Stomach (tissue), 4 donors: ENCODE measurements around the gene PIWIL4.

Experiments
- POLR2A ChIP-seq, 4 donors: fragments of 450-650 bp; IDR thresholded peaks; one replicate each; pipeline ENCODE4 v1.6.1; 2016; ENCODE audit warnings: antibody characterized with exemption in 4 of 4, control low read depth in 2 of 4, mild to moderate bottlenecking in 1 of 4, moderate library complexity in 1 of 4
- POLR2AphosphoS5 ChIP-seq, 3 donors: sonication (generic); formaldehyde crosslinking; IDR thresholded peaks; one replicate each; pipeline ENCODE4 v1.6.1; 2016; ENCODE audit warnings: antibody characterized with exemption in 3 of 3
- TF ChIP-seq, protein P1 (sequence below), 7 experiments: fragments of 450-650 bp in 4 of 7; fragments of 200-600 bp in 3 of 7; sonication (generic) in 3 of 7; IDR thresholded peaks; one replicate each; pipeline ENCODE4 v1.5.1; 2016 to 2019; ENCODE audit warnings: antibody characterized with exemption in 7 of 7, control low read depth in 2 of 7, mild to moderate bottlenecking in 1 of 7

DNA sequence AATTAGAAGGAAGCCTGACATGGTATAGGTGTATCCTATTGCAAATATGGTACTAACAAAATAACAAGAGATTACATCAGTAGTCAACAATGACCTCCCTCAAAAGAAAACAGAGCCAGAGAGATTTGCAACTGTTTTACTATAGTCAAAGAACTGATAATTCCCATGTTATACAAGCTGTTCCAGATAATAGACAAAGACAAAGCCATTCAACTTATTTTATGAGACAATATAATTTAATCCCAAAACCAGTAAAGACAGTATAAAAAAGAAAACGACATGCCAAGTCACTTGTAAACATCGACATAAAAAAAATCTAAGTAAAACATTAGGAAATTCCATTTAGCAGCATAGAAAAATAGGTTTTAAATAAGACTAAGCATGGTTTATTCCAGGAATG is 65.2 kb downstream of the PIWIL4 start:
- no peak for TF ChIP-seq POLR2A (IDR thresholded peaks at IDR 0.05)
- TF ChIP-seq, protein P1, sequence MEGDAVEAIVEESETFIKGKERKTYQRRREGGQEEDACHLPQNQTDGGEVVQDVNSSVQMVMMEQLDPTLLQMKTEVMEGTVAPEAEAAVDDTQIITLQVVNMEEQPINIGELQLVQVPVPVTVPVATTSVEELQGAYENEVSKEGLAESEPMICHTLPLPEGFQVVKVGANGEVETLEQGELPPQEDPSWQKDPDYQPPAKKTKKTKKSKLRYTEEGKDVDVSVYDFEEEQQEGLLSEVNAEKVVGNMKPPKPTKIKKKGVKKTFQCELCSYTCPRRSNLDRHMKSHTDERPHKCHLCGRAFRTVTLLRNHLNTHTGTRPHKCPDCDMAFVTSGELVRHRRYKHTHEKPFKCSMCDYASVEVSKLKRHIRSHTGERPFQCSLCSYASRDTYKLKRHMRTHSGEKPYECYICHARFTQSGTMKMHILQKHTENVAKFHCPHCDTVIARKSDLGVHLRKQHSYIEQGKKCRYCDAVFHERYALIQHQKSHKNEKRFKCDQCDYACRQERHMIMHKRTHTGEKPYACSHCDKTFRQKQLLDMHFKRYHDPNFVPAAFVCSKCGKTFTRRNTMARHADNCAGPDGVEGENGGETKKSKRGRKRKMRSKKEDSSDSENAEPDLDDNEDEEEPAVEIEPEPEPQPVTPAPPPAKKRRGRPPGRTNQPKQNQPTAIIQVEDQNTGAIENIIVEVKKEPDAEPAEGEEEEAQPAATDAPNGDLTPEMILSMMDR (IDR thresholded peaks at IDR 0.05): no peak
- no peak for TF ChIP-seq POLR2AphosphoS5 (IDR thresholded peaks at IDR 0.05)
